K562 (cell line): ENCODE data around the gene CENPE. TPM values are rescaled to one million over a fixed set of nuclear protein-coding genes. Genes with fewer than 3 reads are reported as not detected.

ENCODE experiments used
- ARID3A ChIP-seq: IDR thresholded peaks from 2 replicates; pipeline ENCODE4 v1.6.1; 2012; ENCODE audit warnings: low read depth, low read length, improper control_type of control experiment, borderline replicate concordance
- BACH1 ChIP-seq: fragments of 200-800 bp; sonication (Bioruptor generic); IDR thresholded peaks from 2 replicates; pipeline ENCODE4 v1.6.1; 2016; ENCODE audit warnings: missing genetic modification characterization, missing compliant biosample characterization
- DEAF1 ChIP-seq: fragments of 450-650 bp; formaldehyde crosslinking; IDR thresholded peaks from 2 replicates; pipeline ENCODE4 v1.4.0; 2020; ENCODE audit warnings: mild to moderate bottlenecking, moderate library complexity
- ELF1 ChIP-seq: fragments of 200-800 bp; sonication (Bioruptor generic); IDR thresholded peaks from 2 replicates; pipeline ENCODE4 v1.6.1; 2016; ENCODE audit warnings: missing genetic modification characterization, missing compliant biosample characterization
- MAZ ChIP-seq, 2 experiments: fragments of 450-650 bp in 1 of 2; sonication (generic) in 1 of 2; formaldehyde crosslinking; IDR thresholded peaks in 1 of 2; conservative IDR thresholded peaks in 1 of 2; 2 replicates each; pipeline versions ENCODE4 v1.4.0 to v1.5.0; 2020; ENCODE audit warnings: mild to moderate bottlenecking in 1 of 2, missing genetic modification reagents in 1 of 2
- MBD2 ChIP-seq: sonication (generic); IDR thresholded peaks from 2 replicates; pipeline ENCODE4 v1.6.1; 2016; ENCODE audit warnings: low read depth, borderline replicate concordance
- MYC ChIP-seq, 2 experiments: fragments of 250-450 bp in 1 of 2; sonication (Bioruptor Pico) in 1 of 2; IDR thresholded peaks; 2 replicates each; pipeline versions ENCODE4 v1.5.1 to v1.6.1; 2012 to 2021; ENCODE audit warnings: low read depth in 2 of 2, borderline replicate concordance in 1 of 2, improper control_type of control experiment in 1 of 2, low read length in 1 of 2, mild to moderate bottlenecking in 1 of 2, moderate library complexity in 1 of 2
- REST ChIP-seq, 2 experiments: fragments of 450-650 bp; formaldehyde crosslinking in 1 of 2; IDR thresholded peaks; 2 replicates each; pipeline versions ENCODE4 v1.4.0 to v1.6.1; 2014 to 2020; ENCODE audit warnings: mild to moderate bottlenecking in 2 of 2, borderline replicate concordance in 1 of 2, low read depth in 1 of 2
- SIX5 ChIP-seq, 2 experiments: IDR thresholded peaks; 2 replicates each; pipeline ENCODE4 v1.6.1; 2011; ENCODE audit warnings: low read length in 2 of 2, borderline replicate concordance in 1 of 2, low read depth in 1 of 2, mild to moderate bottlenecking in 1 of 2, moderate library complexity in 1 of 2; ENCODE audit not compliant: insufficient read depth in 1 of 2
- ZNF232 ChIP-seq: sonication (generic); formaldehyde crosslinking; IDR thresholded peaks from 2 replicates; pipeline ENCODE4 v1.8.0; 2022; ENCODE audit warnings: mild to moderate bottlenecking, missing genetic modification reagents
- ZNF398 ChIP-seq: fragments of 250-450 bp; sonication (Bioruptor Pico); IDR thresholded peaks from 2 replicates; pipeline ENCODE4 v1.8.0; 2021; ENCODE audit warnings: moderate library complexity, mild to moderate bottlenecking, inconsistent platforms
- polyA plus RNA-seq, 8 experiments: library from polyadenylated mRNA; depleted of rRNA in 4 of 8; stranded (reverse) in 5 of 8; unstranded in 3 of 8; fragments of >200 nt; fragmentation: Nextera tagmentation in 2 of 8; fragmentation: Illumina TruSeq in 1 of 8; extraction: Ambion mirVana in 2 of 8; extraction: Trizol in 1 of 8; gene quantifications; 2 replicates each; pipeline versions ENCODE4 v1.2.1 to v1.2.3, GENCODE V29; 2011 to 2014; ENCODE audit warnings: inconsistent platforms in 1 of 8, missing spikeins in 1 of 8
- total RNA-seq, 7 experiments: library from RNA; depleted of rRNA in 6 of 7; stranded (reverse); fragments of >200 nt in 6 of 7; fragmentation: Illumina TruSeq in 2 of 7; extraction: Trizol in 2 of 7; gene quantifications; 2 replicates each; pipeline versions ENCODE4 v1.2.1 to v1.2.3, GENCODE V29; 2011 to 2021; ENCODE audit warnings: low replicate concordance in 1 of 7

Gene CENPE
- total and polyA plus RNA-seq, 9 of the 15 experiments (the other 6 are each of a cell fraction or from before 2014, with no cell fraction given), result 9.9 to 53.2 (median 27.4) TPM

GRCh38 chr4:103099691-103100392 lies 98.3 kb downstream of the CENPE start, which contains the start of gene BDH2 (continued):
- TF ChIP-seq REST (IDR thresholded peaks at IDR 0.05; ENCODE audit: borderline replicate concordance) (peak; percentile 38; the same call in 1 of the 2 replicates), REST (CRISPR knock-in tag; IDR thresholded peaks at IDR 0.05; ENCODE audit: low read depth) (no peak), SIX5 (IDR thresholded peaks at IDR 0.05; ENCODE audit: borderline replicate concordance in 1 of 2, insufficient read depth in 1 of 2, low read depth in 1 of 2, low read length in 2 of 2) (peak; percentile 58 to 76), DEAF1 (CRISPR knock-in tag) (peak; percentile 55), BACH1 (tag) (no peak), ARID3A (peak; percentile 78; the same call in 1 of the 2 replicates), ELF1 (0 out of 2 replicates have a peak, but pooled peaks have one; percentile 13), ZNF232 (no peak), MYC (IDR thresholded peaks at IDR 0.05; ENCODE audit: low read depth, low read length) (0 out of 2 replicates have a peak, but pooled peaks have one; percentile 24), MYC (CRISPR knock-in tag; IDR thresholded peaks at IDR 0.05; ENCODE audit: borderline replicate concordance, low read depth) (no peak), MBD2 (0 out of 2 replicates have a peak, but pooled peaks have one; percentile 31), MAZ (CRISPR knock-in tag; conservative IDR thresholded peaks at IDR 0.05 in 1 of 2, IDR thresholded peaks at IDR 0.05 in 1 of 2) (peak in 1 of 2 experiments; percentile 33; a peak in 1 of 4 replicates), ZNF398 (CRISPR knock-in tag) (no peak)
